GM21526 (cell line): ENCODE data around the gene ADISSP.

Experiments
- ATAC-seq: cut with Tn5 transposase; IDR thresholded peaks from one replicate; pipeline ENCODE4 v1.9.1; 2021; ENCODE audit warnings: moderate library complexity; ENCODE audit not compliant: unreplicated experiment, low FRiP score

ADISSP gene

DNA sequence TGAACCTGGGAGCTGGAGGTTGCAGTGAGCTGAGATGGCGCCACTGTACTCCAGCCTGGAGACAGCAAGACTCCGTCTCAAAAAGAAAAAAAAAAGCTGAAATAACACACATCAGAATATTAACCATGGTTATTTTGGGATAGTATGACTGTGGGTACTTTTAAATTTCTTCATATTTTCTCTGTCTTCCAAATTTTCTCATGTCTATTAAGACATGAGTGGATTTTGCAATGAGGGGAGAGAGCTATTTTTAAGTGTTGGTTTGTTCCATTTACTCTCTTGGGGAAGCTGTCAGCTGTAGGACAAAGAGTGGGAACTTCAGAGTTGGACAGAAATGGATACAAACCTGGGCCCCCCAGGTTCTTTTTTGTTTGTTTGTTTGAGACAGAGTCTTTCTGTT lies 10.3 kb downstream of the ADISSP start:
- no peak for ATAC-seq

DNA sequence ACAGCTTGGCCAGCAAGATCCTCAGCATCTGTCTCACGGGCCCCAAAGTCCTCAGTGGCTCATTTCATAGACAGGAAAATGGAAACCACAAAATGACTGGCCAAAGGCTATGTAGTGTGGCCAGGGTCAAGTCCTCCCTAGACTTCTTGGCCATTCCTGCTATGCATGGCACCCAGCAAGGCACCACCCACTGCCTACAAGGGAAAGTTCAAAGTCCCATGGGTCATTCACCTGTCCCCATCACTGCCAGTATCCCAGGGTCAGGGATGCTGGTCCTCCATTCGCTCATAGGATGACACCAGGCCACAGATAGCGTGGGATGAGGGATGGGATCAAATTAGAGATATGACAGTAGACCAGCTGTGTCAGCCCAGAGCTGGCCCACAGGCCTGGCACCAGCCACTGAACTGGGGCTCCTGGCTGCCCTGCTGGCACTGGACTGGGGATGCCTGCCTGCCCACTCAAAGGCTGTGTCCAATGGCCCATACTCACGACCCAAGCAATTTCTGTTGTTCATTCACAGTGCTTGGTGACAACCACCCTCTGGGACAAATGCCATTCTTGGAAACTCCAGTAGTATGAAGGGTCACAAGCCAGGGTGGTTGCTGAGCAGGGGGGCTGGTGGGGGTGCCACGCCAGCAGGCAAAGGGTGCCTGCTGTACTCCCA lies 11.6 kb downstream of the ADISSP start:
- ATAC-seq: no peak

DNA sequence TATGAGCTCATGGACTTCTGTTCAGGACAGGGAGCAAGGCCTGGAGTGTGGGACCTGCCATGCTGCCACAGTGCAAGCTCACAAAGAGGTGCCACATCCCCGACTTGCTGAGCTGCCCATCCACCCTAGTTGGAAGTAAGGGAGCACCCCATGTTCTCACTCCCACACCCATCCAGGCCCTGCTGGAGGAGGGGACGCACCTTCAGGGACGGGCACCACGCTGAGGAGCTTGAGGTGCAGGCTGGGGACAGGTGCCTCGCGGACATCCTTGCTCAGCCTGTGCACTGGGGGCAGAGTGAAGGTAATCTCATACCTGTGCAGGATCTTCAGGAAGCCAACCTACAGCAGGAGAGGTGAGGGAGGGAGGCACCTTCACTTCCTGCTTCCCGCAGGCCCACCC lies 12.3 kb downstream of the ADISSP start:
- ATAC-seq: no peak

DNA sequence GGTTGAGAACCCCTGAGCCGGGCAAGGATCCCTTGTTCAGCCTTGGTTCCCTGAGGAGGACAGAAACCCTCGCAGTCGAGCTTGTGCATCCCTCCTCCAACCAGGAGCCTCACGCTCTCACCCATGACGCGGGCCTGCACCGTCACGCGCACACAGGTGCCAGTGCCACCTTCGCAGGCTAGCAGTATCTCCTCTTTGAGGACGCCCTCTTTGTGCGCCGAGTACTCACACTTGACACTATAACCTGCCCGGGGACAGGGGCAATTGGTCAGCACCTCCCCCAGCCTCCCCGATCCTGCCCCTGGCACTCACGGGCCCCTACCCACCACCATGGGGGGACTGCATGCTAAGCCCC lies 13.3 kb downstream of the ADISSP start:
- ATAC-seq: no peak

DNA sequence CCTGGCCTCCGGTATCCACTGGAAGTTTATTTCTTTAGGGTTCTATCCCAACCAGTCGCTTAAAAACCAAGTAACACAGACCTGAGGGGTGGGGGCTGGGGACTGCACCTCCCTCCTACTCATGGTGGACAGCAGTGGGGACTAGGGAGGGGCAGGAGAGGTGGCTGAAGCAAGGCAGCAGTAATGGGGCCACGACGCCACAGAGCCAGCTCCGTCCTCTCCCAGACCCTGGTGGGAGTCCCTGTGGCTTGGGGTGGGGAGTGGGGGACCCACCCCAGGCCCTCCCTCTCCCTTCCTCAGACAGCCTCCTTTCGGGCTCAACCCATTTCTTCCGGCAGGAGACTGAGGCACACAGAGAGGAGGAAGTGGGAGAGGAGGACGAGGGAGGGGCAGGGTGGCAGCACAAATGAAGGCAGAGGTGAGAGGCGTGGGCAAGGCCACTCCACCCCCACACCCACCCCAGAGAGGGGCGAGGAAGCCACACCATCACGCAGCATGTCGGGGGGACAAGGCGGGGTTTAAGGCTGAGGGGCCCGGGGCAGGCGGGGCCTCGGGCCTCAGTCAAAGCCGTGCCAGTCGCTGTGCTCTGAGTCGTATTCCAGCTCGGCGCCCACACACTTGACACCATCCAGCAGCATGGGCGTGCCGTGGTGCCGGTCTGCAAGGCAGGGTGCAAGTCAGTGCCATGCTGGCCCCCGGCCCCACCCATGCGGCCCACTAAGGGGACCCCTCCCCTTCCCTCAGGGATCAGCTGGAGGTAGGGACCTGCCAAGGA lies 13.9 kb downstream of the ADISSP start:
- no peak for ATAC-seq

DNA sequence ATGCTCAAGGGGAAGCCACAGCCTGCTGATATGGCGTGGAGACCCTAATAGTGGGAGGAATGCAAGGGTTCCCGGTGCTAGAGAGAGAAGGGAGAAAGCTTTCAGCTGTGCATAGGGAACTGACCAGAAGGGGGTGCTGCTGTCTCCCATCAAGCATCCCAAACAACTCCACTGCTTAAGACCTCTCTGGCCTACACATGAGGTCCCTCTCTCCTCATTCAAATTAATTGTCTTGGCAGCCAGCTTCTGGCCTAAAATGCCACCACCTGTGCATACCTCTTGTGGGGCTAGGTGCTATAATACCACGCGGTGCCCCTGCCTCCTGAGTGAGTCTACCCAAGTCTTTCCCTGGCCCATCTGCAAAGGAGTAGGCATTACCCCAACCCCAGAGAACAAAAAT lies 14.5 kb downstream of the ADISSP start:
- ATAC-seq: no peak

DNA sequence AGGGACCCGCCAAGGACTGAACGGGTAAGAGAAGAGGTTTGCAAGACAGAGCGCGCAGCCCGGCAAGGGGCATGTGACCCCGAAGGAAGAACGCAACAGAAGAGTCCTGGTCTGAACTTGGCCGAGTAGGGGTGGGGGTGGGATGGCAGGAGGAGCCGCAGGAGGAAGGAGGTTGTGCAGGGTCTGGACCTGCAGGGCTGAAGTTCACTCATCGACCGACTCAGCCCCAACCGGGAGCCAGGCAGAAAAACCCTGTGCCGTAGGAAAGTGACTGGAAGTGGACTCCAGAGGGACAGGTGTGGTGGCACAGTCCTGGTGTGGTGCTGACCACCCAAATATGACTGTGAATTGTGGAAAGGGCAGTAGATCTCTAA lies 15.2 kb downstream of the ADISSP start:
- ATAC-seq: no peak

DNA sequence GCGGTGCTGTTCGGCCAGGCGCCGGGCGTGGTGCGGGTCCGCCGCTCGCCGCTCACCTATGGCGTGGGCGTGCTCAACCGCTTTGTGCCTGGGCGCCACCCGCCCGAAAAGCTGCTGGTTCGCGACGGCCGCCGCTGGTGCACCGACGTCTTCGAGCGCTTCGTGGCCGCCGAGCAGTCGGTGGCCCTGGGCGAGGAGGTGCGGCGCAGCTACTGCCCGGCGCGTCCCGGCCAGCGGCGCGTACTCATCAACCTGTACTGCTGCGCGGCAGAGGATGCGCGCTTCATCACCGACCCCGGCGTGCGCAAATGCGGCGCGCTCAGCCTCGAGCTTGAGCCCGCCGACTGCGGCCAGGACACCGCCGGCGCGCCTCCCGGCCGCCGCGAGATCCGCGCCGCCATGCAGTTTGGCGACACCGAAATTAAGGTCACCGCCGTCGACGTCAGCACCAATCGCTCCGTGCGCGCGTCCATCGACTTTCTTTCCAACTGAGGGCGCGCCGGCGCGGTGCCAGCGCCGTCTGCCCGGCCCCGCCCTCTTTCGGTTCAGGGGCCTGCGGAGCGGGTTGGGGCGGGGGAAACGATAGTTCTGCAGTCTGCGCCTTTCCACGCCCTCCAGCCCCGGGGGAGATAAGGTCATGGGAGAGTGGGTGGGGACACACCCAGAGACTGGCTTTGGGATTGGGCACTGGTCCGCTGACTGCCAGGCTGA lies 15.7 kb downstream of the ADISSP start:
- ATAC-seq: no peak

DNA sequence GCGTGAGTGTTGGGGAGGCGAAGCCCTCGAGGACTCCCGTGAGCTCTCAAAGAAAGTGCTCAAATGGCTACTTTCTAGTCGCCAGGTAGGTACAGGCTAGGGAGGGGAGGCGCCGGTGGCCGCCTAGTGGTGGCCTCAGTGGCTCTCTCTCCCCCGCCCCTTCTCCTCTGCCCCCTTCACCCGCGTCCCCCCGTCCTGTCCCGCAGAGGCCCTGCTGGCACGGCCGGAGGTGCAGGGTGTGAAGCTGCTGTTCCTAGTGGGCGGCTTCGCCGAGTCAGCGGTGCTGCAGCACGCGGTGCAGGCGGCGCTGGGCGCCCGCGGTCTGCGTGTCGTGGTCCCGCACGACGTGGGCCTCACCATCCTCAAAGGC lies 16.3 kb downstream of the ADISSP start:
- ATAC-seq: no peak

DNA sequence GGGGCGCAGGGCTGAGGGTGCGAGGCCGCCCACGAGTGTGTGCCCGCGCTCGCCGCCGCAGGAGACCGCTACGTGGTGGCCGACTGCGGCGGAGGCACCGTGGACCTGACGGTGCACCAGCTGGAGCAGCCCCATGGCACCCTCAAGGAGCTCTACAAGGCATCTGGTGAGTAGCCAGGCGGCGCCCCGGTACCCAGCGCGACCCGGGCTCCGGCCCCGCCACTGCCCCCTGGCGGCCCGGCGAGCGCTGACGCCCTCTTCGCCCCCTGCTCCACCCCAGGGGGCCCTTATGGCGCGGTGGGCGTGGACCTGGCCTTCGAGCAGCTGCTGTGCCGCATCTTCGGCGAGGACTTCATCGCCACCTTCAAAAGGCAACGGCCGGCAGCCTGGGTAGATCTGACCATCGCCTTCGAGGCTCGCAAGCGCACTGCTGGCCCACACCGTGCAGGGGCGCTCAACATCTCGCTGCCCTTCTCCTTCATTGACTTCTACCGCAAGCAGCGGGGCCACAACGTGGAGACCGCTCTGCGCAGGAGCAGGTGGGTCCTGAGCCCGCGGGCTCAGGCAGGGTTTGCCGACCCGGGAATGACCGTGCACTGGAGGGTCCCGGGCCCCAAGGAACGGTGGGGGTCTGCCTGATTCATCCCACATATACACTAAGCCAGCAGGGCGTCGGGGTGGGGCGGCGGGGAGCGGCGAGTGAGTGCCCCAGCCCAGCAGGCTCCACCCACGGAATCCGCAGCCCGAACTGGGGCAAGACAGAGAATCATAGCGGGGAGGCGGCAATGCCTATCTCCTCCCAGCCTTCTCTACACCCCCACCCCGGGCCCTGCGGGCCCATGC lies 17.6 kb downstream of the ADISSP start:
- no peak for ATAC-seq

DNA sequence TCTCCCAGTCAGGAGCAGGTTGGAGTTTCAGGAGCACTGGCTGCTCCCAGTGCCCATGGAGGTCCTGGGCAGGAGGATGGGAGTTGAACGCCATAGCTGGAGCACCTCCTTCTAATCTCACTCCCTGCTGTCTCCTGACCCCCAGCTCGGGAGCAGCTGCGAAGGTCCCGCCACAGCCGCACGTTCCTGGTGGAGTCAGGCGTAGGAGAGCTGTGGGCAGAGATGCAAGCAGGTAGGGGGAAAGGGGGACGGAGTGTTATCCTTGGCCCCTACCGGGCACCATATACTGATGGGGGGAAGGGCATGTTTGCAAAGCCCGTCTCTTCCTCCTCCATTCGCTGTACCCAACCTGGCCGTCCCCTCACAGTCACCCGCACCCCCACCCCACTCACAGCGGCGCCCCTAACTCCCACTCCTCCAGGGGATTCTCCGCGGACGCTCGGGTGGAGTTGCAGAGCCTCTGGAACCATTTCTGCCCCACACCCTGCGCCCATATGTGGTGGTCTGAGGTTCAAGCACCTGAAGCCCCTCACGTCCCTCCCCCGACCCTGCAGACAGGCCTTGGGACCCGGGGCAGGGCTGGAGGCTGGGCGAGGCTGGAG lies 18.4 kb downstream of the ADISSP start:
- ATAC-seq: no peak

DNA sequence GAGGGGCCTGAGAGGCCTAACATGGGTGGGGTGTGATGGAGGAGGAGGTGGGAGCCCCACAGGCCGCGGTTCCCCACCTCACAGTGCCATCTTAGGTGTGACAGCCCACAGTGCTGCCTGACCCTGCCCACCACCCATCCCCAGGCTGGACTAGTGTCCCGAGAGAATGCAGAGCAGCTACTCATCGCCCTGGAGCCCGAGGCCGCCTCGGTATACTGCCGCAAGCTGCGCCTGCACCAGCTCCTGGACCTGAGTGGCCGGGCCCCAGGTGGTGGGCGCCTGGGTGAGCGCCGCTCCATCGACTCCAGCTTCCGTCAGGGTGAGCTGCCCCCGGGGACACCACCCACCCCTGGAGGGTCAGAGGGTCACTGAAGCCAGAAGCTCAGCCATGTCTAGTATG lies 19.5 kb downstream of the ADISSP start:
- ATAC-seq: no peak

DNA sequence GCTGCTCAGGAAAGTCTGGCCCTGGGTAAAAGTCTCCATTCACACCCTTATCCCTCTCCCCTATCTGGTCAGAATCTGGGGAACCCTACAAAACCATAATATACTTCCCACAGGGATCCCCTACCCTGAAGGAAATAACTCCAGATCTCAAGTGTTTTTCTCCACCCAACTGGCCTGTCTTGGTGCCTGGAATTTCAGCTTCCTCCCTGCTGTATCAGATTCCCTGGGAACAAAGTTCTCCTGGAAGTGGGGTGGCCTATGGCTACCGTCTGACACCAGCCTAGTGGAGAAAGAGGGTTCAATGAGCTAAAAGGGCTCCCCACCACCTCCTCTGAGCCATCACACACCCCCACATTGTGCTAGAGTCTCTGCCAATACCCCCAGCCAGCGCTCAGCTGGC lies 20.1 kb downstream of the ADISSP start:
- ATAC-seq: no peak

DNA sequence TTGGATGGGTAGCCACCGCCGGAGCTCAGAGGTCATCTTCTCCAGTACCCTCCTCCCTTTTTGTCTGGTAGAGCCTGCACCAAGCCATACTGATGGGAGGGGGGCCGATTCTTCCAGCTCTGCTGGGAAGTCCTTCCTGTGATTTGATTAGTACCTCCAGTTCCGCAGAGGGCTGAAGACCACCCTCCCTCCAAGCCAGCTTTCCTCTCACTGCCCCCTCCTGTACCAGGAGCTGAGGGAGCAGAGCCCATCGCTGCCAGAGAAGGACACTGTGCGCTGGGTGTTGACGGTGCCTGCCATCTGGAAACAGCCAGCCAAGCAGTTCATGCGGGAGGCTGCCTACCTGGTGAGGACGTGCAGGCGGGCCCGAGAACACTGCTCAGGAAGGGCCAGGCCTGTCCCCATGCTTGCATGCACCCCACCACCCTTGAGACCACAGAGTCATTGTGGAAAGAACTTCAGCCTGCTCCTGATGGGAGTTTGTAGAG lies 21.8 kb downstream of the ADISSP start:
- ATAC-seq: no peak

DNA sequence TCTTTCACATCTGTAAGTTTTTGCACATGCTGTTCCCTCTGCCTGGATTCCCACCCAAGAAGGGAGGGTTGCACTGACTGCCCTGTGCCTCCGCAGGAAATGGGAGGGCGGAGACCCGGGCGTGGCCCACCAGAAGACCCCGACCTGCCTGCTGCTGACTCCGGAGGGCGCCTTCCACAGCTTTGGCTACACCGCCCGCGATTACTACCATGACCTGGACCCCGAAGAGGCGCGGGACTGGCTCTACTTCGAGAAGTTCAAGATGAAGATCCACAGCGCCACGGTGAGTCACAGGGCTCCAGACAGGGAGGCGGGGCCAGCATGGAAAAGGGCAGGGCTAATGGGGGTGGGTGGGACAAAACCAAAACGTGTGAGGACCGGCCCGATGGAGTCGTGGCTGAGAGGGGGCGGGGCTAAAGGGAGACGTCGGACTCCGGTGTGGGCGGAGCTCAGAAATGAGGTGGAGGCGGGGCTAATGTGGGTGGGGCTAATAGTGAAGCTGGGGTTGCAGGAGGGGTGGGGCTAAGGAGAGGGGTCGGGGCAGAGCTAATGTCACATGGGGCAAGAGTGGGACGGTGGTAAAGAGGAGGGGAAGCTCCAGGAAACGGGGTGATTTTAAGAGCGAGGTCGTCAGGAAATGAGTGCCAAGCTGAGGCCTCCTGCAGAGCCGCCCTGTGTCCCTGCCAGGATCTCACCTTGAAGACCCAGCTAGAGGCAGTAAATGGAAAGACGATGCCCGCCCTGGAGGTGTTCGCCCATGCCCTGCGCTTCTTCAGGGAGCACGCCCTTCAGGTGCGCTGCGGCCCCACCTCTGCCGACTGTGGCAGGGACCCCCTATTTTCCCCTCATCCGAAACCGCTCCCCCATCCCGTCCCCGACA lies 22.5 kb downstream of the ADISSP start:
- ATAC-seq: no peak

DNA sequence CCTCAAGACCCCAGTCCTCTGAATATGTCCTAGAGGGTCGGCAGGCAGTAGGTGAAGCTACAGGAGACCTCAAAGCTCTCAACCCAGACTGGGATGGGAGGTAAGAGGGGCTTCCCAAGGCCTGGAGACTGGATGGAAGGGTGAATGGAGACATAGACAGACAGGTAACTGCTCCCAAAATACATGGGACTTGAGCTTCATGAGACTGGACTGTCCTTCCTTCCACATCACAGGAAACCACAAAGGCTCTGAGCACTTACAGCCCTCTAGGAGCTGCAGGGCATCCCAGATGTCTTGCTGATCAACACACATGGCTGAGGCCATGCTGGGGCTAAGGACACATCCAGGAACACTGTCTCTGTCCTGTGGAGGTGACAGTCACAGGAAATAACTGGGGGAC lies 23.5 kb downstream of the ADISSP start:
- no peak for ATAC-seq

DNA sequence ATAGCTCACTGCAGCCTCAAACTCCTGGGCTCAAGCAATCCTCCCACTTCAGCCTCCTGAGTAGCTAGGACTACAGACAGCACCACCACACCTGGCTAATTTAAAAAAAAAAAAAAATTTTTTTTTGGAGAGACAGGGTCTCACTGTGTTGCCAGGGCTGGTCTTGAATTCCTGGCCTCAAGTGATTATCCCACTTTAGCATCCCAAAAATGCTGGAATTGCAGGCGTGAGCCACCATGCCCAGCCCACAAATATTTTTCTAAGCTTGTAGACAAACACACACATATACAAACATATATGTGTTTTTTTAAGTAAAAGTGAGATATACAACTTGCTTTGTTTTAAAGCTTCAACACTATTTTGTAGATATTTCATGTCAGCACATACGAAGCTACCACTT lies 24.3 kb downstream of the ADISSP start:
- no peak for ATAC-seq

DNA sequence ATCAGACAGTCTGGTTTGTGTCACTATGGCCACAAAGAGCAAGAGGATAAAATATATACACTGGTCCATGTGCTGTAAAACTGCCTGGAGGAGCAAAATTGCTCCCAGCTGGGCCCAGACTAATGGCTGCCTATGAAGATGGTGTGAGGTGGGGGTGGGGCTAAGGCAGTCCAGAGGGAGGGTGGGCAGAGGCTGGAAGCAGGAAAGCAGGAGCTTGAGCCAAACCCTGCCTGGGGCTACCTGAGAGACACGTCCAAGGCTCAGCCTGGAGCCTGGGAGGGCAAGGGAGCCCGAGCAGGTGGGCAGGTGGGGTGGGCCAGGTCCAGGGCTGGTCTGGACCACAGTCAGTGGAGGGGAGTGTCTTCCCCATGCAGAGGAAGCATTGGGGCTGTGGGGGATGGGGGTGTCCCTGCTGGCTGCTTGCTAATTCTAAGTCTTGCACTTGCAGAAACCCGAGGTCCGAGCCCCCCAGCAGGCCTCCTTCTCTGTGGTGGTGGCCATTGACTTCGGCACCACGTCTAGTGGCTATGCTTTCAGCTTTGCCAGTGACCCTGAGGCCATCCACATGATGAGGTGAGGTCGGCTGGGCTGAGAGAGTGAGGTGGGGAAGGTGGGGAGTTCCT lies 25.6 kb downstream of the ADISSP start:
- ATAC-seq: no peak
